PC-3 (cell line): ENCODE results near the gene LAMB2.

Experiments used
- EZH2 ChIP-seq: fragments of 300-600 bp; sonication (generic); IDR thresholded peaks from one replicate; pipeline ENCODE4 v1.6.1; 2017; ENCODE audit warnings: antibody characterized with exemption, mild to moderate bottlenecking, low read length; ENCODE audit not compliant: unreplicated experiment
- TF ChIP-seq, protein P1 (sequence below): fragments of 300-600 bp; sonication (generic); conservative IDR thresholded peaks from 2 replicates; pipeline ENCODE4 v1.5.1; 2017; ENCODE audit warnings: antibody characterized with exemption, low read depth, mild to moderate bottlenecking, low read length

DNA sequence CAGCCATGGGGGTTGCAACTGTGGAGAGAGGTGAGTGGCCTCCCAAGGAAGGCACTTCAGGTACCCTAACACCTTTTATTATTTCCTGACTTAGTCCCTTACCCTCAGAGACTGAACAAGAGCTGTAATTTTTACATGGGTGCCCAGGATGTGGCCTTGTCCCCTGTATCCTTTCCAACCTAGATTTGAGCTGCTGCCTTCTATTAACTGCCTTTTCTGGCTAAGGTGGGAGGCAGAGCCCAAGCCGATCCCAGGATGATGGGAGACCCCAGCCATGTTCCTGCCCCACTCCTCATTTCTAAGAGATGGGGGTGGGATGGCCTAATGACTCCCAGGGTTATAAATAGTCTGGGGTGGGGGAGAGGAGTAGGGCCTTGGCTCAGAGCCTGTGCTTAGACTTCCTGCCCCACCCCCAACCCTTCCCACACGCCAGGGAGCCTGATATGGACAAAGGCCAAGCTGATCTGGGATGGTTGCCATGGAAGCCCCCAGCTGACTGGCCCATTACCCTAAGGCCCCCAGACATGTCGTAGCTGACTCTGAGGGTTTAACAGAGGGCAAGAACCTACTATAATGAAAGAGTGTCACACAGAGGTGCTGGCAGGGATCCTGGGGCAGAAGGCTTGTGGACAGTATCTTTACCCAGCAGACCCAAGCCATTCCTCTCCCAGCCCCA lies 40.4 kb upstream of the LAMB2 start:
- TF ChIP-seq, protein P1, sequence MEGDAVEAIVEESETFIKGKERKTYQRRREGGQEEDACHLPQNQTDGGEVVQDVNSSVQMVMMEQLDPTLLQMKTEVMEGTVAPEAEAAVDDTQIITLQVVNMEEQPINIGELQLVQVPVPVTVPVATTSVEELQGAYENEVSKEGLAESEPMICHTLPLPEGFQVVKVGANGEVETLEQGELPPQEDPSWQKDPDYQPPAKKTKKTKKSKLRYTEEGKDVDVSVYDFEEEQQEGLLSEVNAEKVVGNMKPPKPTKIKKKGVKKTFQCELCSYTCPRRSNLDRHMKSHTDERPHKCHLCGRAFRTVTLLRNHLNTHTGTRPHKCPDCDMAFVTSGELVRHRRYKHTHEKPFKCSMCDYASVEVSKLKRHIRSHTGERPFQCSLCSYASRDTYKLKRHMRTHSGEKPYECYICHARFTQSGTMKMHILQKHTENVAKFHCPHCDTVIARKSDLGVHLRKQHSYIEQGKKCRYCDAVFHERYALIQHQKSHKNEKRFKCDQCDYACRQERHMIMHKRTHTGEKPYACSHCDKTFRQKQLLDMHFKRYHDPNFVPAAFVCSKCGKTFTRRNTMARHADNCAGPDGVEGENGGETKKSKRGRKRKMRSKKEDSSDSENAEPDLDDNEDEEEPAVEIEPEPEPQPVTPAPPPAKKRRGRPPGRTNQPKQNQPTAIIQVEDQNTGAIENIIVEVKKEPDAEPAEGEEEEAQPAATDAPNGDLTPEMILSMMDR, result no peak
- no peak for TF ChIP-seq EZH2
